Measurements from ENCODE around the gene ABHD1.

DNA sequence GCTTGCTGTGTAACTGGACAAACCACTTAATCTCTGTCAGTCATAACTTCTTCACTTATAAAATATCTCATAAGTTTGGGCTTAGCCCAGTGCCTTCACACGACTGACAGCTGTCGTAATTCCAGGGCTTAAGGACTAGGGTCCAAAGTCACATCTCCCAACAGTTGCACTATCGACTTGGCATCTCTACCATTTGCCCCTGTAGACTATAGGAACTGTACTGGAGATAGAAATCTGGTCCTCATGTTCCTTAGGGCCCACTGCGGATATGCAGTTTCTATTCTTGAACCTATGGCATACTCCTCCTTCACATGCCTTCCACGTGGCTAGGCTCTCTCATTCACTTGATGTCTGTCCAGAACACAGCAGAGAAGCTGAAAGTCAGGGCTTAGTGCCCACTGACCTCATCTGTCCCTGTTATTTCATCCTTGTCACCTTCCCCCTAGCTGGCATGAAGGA lies 2.7 kb downstream of the ABHD1 start:
- TF ChIP-seq POLR2AphosphoS5 (IDR thresholded peaks at IDR 0.05; ENCODE audit: low read depth, low read length) (no peak), TAF1 (IDR thresholded peaks at IDR 0.05; ENCODE audit: borderline replicate concordance, insufficient read depth, low read length) (no peak)

Data from PFSK-1 (cell line).